GM19455 (cell line): ENCODE data around the gene COMMD1.
"Not testable (repeated sequence)": the region's sequence is repeated elsewhere in the genome, so short reads cannot be mapped to it uniquely, and the experiment has no call there.

Experiments
- ATAC-seq: cut with Tn5 transposase; IDR thresholded peaks from one replicate; pipeline ENCODE4 v1.9.1; 2021; ENCODE audit not compliant: unreplicated experiment

The COMMD1 gene

GRCh38 chr2:61962095-61962984, 56.9 kb downstream of the COMMD1 start:
- ATAC-seq, result no peak

- no peak for ATAC-seq
Measured at GRCh38 chr2:61966087-61966727, 60.7 kb downstream of the COMMD1 start.

GRCh38 chr2:61967262-61967661, 61.8 kb downstream of the COMMD1 start:
- ATAC-seq, result no peak

- no peak for ATAC-seq
Measured at GRCh38 chr2:61969376-61969775, 63.9 kb downstream of the COMMD1 start.

- no peak for ATAC-seq
Measured at GRCh38 chr2:61970807-61971556, 65.5 kb downstream of the COMMD1 start.

GRCh38 chr2:61978522-61978921, 73.0 kb downstream of the COMMD1 start:
- no peak for ATAC-seq

GRCh38 chr2:61980758-61981157, 75.3 kb downstream of the COMMD1 start:
- no peak for ATAC-seq

GRCh38 chr2:61984682-61985081, 79.2 kb downstream of the COMMD1 start:
- ATAC-seq, result no peak

GRCh38 chr2:61988462-61989366, 83.2 kb downstream of the COMMD1 start:
- no peak for ATAC-seq

- ATAC-seq, result no peak
Measured at GRCh38 chr2:61993422-61994024, 88.0 kb downstream of the COMMD1 start.

GRCh38 chr2:61994531-61994930, 89.1 kb downstream of the COMMD1 start:
- no peak for ATAC-seq

GRCh38 chr2:61995065-61995464, 89.6 kb downstream of the COMMD1 start:
- no peak for ATAC-seq

GRCh38 chr2:61995515-61995914, 90.0 kb downstream of the COMMD1 start:
- no peak for ATAC-seq

GRCh38 chr2:61998426-61998825, 93.0 kb downstream of the COMMD1 start:
- ATAC-seq, result no peak

- ATAC-seq, result no peak
Measured at GRCh38 chr2:62000538-62000937, 95.1 kb downstream of the COMMD1 start.

GRCh38 chr2:62001431-62001830, 96.0 kb downstream of the COMMD1 start:
- ATAC-seq, result no peak

GRCh38 chr2:62004428-62004827, 99.0 kb downstream of the COMMD1 start:
- not testable (repeated sequence) for ATAC-seq

- ATAC-seq, result no peak
Measured at GRCh38 chr2:62007555-62007954, 102.1 kb downstream of the COMMD1 start.

- no peak for ATAC-seq
Measured at GRCh38 chr2:62010632-62011256, 105.3 kb downstream of the COMMD1 start.

GRCh38 chr2:62013641-62014040, 108.2 kb downstream of the COMMD1 start:
- ATAC-seq, result no peak
